Measurements from ENCODE around the gene FBXO11. TPM values are rescaled to one million over a fixed set of nuclear protein-coding genes. Genes with fewer than 3 reads are reported as not detected.

The FBXO11 gene
- total and polyA plus RNA-seq, 10 of the 15 experiments (the other 5 are each of a cell fraction or from before 2014, with no cell fraction given): 5.9 to 38.9 (median 22.5) TPM

GRCh38 chr2:47798631-47799030, 107.7 kb downstream of the FBXO11 start:
- H3K4me1 ChIP-seq (ENCODE audit: control insufficient read depth, insufficient read depth, low read length): no peaks in the 10 kb centered on the region
- FAIRE-seq: no peak
- TSS peak; percentile 38 for BruUV-seq (replicated peaks)
- peaks cover 4% of the 10 kb centered on the region for H3K79me2 ChIP-seq (ENCODE audit: control insufficient read depth, insufficient read depth, low read length)
- H3K9ac ChIP-seq (ENCODE audit: control insufficient read depth, insufficient read depth, low read length): no peak overlapping the region
- H3K27ac ChIP-seq (ENCODE audit: control insufficient read depth, insufficient read depth): no peak overlapping the region
- no peaks in the 10 kb centered on the region for H3K27me3 ChIP-seq (replicated peaks in 1 of 2; ENCODE audit: control insufficient read depth in 2 of 2, insufficient read depth in 2 of 2, low read length in 1 of 2)
- CTCF ChIA-PET: no interaction called here
- RAD21 ChIA-PET (ENCODE audit: unreplicated experiment): no interaction called here
- intact Hi-C loops (cut with micrococcal nuclease; ENCODE audit: unreplicated experiment): no loop called here
- over 99% methylated on average over 6 of the region's 6 CpGs for WGBS (ENCODE audit: insufficient coverage, insufficient replicate concordance, low lambda C conversion rate, missing lambda C conversion rate)
- H2AFZ ChIP-seq (ENCODE audit: control insufficient read depth, low read depth, low read length): no peak overlapping the region
- in situ Hi-C loops (cut with MboI): no loop called here
- POLR2A ChIA-PET: no interaction called here
- DNase-seq (ENCODE audit: low read depth, low spot score): no peak
- SMC1A ChIA-PET (ENCODE audit: uncharacterized antibody, unreplicated experiment): no interaction called here
- TF ChIP-seq IRF4 (IDR thresholded peaks at IDR 0.05; ENCODE audit: low read depth, low read length) (no peak), MXI1 (IDR thresholded peaks at IDR 0.05; ENCODE audit: low read depth, low read length) (no peak)
- H4K20me1 ChIP-seq (ENCODE audit: control insufficient read depth, insufficient read depth): no peaks in the 10 kb centered on the region
- H3K9me3 ChIP-seq (replicated peaks; ENCODE audit: control insufficient read depth, insufficient read depth, low read length): peaks cover 5% of the 10 kb centered on the region
- no peak for ATAC-seq
- H3K4me2 ChIP-seq (ENCODE audit: control insufficient read depth, insufficient read depth): no peak overlapping the region
- H3K4me3 ChIP-seq: no peak overlapping the region
- peaks cover 23 to 64% of the 10 kb centered on the region in 2 experiments for H3K36me3 ChIP-seq (ENCODE audit: control insufficient read depth in 2 of 2, insufficient read depth in 2 of 2, low read length in 1 of 2)

- WGBS (ENCODE audit: insufficient coverage, insufficient replicate concordance, low lambda C conversion rate, missing lambda C conversion rate): 95% methylated on average over 2 of the region's 2 CpGs
- H4K20me1 ChIP-seq (ENCODE audit: control insufficient read depth, insufficient read depth): no peaks in the 10 kb centered on the region
- no peak for DNase-seq (ENCODE audit: low read depth, low spot score)
- no peak for FAIRE-seq
- ChIA-PET SMC1A (ENCODE audit: uncharacterized antibody, unreplicated experiment) (interaction anchor here (1.1 kb wide), 1 partner anchor 12 kb away, joined by 5 read pairs; no protein-coding TSS in a partner anchor), RAD21 (ENCODE audit: unreplicated experiment) (no interaction called here), CTCF (interaction anchor here (1.8 kb wide), 1 partner anchor 13 kb away, joined by 5 read pairs; the partner anchor contains the start of gene MSH6), POLR2A (interaction anchor here (0.5 to 1.1 kb wide), 2 partner anchors 14 to 136 kb away, joined by 3 to 5 read pairs; partner anchors contain the start of gene MSH6)
- ATAC-seq: no peak
- in situ Hi-C loops (cut with MboI) (no loop called here), intact Hi-C loops (cut with micrococcal nuclease; ENCODE audit: unreplicated experiment) (no loop called here)
- H3K4me1 ChIP-seq (ENCODE audit: control insufficient read depth, insufficient read depth, low read length): no peaks in the 10 kb centered on the region
- peaks cover 13% of the 10 kb centered on the region for H3K79me2 ChIP-seq (ENCODE audit: control insufficient read depth, insufficient read depth, low read length)
- BruUV-seq (replicated peaks): no TSS peak
- no peak overlapping the region for H3K4me2 ChIP-seq (ENCODE audit: control insufficient read depth, insufficient read depth)
- no peak overlapping the region for H3K9ac ChIP-seq (ENCODE audit: control insufficient read depth, insufficient read depth, low read length)
- no peak overlapping the region for H3K4me3 ChIP-seq
- no peaks in the 10 kb centered on the region for H3K27me3 ChIP-seq (replicated peaks in 1 of 2; ENCODE audit: control insufficient read depth in 2 of 2, insufficient read depth in 2 of 2, low read length in 1 of 2)
- no peaks in the 10 kb centered on the region for H3K9me3 ChIP-seq (replicated peaks; ENCODE audit: control insufficient read depth, insufficient read depth, low read length)
- H2AFZ ChIP-seq (ENCODE audit: control insufficient read depth, low read depth, low read length): no peak overlapping the region
- H3K36me3 ChIP-seq (ENCODE audit: control insufficient read depth in 2 of 2, insufficient read depth in 2 of 2, low read length in 1 of 2): peaks cover 14 to 51% of the 10 kb centered on the region in 2 experiments
- no peak overlapping the region for H3K27ac ChIP-seq (ENCODE audit: control insufficient read depth, insufficient read depth)
- no peak for TF ChIP-seq ETV6 (conservative IDR thresholded peaks at IDR 0.05 in 1 of 2, IDR thresholded peaks at IDR 0.05 in 1 of 2; ENCODE audit: borderline replicate concordance in 1 of 2, low read depth in 1 of 2)
- TF ChIP-seq ZBTB4 (CRISPR knock-in tag; IDR thresholded peaks at IDR 0.05): no peak
- TF ChIP-seq ATF7 (IDR thresholded peaks at IDR 0.05; ENCODE audit: low read depth): no peak
- TF ChIP-seq SUPT20H (IDR thresholded peaks at IDR 0.05; ENCODE audit: borderline replicate concordance, control insufficient read depth, low read depth, low read length): no peak
- TF ChIP-seq MTA3 (IDR thresholded peaks at IDR 0.05; ENCODE audit: borderline replicate concordance, low read length): no peak
- TF ChIP-seq TARDBP (IDR thresholded peaks at IDR 0.05; ENCODE audit: borderline replicate concordance): no peak
- TF ChIP-seq ZBTB11 (CRISPR knock-in tag; IDR thresholded peaks at IDR 0.05): no peak
These were observed 110.1 kb downstream of the FBXO11 start for GRCh38 chr2:47796090-47796697.

Data from GM12878 (cell line).